Mesendoderm (in vitro differentiated cells): ENCODE data around the gene SPSB1.

Experiments used
- DNase-seq: peaks from one replicate; pipeline ENCODE4 v3.0.0; 2013
- H2AK5ac ChIP-seq: 2 replicates; pipeline ENCODE4 v1.6.1; 2013; ENCODE audit warnings: low read length, inconsistent platforms
- H2BK120ac ChIP-seq: 2 replicates; pipeline ENCODE4 v1.6.1; 2013; ENCODE audit warnings: low read depth, mild to moderate bottlenecking, low read length, moderate library complexity, mixed read lengths
- H2BK15ac ChIP-seq: replicated peaks from 2 replicates; pipeline ENCODE4 v1.6.1; 2013; ENCODE audit warnings: low read depth, mild to moderate bottlenecking, moderate library complexity
- H2BK5ac ChIP-seq: 2 replicates; pipeline ENCODE4 v1.6.1; 2013; ENCODE audit warnings: low read length, inconsistent platforms
- H3K18ac ChIP-seq: 2 replicates; pipeline ENCODE4 v1.6.1; 2013; ENCODE audit warnings: mild to moderate bottlenecking, low read length, mixed read lengths
- H3K23ac ChIP-seq: one replicate; pipeline ENCODE4 v1.6.1; 2013; ENCODE audit warnings: low read length
- H3K27ac ChIP-seq: 2 replicates; pipeline ENCODE4 v1.5.1; 2013; ENCODE audit warnings: low read depth, mild to moderate bottlenecking, inconsistent platforms, low read length, moderate library complexity
- H3K27me3 ChIP-seq: 2 replicates; pipeline ENCODE4 v1.6.1; 2013; ENCODE audit warnings: low read length, control low read depth, mild to moderate bottlenecking, inconsistent platforms; ENCODE audit not compliant: insufficient read depth, poor library complexity
- H3K36me3 ChIP-seq: 2 replicates; pipeline ENCODE4 v1.6.1; 2013; ENCODE audit warnings: low read length, inconsistent platforms; ENCODE audit not compliant: control insufficient read depth, insufficient read depth
- H3K4ac ChIP-seq: one replicate; pipeline ENCODE4 v1.6.1; 2013; ENCODE audit warnings: low read depth, mild to moderate bottlenecking, low read length, moderate library complexity
- H3K4me1 ChIP-seq: 2 replicates; pipeline ENCODE4 v1.6.1; 2013; ENCODE audit warnings: low read depth, low read length, inconsistent platforms; ENCODE audit not compliant: control insufficient read depth
- H3K4me2 ChIP-seq: 2 replicates; pipeline ENCODE4 v1.6.1; 2013; ENCODE audit warnings: low read length
- H3K4me3 ChIP-seq: 2 replicates; pipeline ENCODE4 v1.5.1; 2013; ENCODE audit warnings: mild to moderate bottlenecking, low read length
- H3K56ac ChIP-seq: one replicate; pipeline ENCODE4 v1.6.1; 2013; ENCODE audit warnings: low read length
- H3K79me1 ChIP-seq: 2 replicates; pipeline ENCODE4 v1.6.1; 2013; ENCODE audit warnings: low read length, inconsistent platforms
- H3K79me2 ChIP-seq: 2 replicates; pipeline ENCODE4 v1.6.1; 2013; ENCODE audit warnings: mild to moderate bottlenecking, low read length; ENCODE audit not compliant: control insufficient read depth, insufficient read depth
- H3K9ac ChIP-seq: 2 replicates; pipeline ENCODE4 v1.6.1; 2013; ENCODE audit warnings: low read length, inconsistent platforms
- H4K5ac ChIP-seq: one replicate; pipeline ENCODE4 v1.6.1; 2013; ENCODE audit warnings: low read length
- H4K8ac ChIP-seq: one replicate; pipeline ENCODE4 v1.6.1; 2013; ENCODE audit warnings: low read depth, mild to moderate bottlenecking, control low read depth, low read length, moderate library complexity
- WGBS: extraction: QIAGEN DNeasy Blood & Tissue Kit; methylation state at CpG from one replicate; pipeline ENCODE4 v1.1.7; 2013; ENCODE audit warnings: low lambda C conversion rate, missing lambda C conversion rate; ENCODE audit not compliant: insufficient coverage; ENCODE audit errors: extremely low coverage; 5-methylcytosine and 5-hydroxymethylcytosine counted together

SPSB1 gene

GRCh38 chr1:9373619-9374018 lies 80.9 kb downstream of the SPSB1 start:
- Histone ChIP-seq H3K4ac (no peak overlapping the region), H3K9ac (no peak overlapping the region), H3K4me3 (no peak overlapping the region), H4K8ac (no peak overlapping the region), H4K5ac (no peak overlapping the region), H2BK15ac (no peak overlapping the region), H2BK5ac (no peak overlapping the region), H2BK120ac (no peak overlapping the region), H3K36me3 (no peaks in the 10 kb centered on the region), H3K79me1 (no peaks in the 10 kb centered on the region), H3K79me2 (no peaks in the 10 kb centered on the region), H3K27me3 (no peaks in the 10 kb centered on the region), H3K18ac (peak overlapping the region; percentile 10), H3K4me1 (peaks cover 7% of the 10 kb centered on the region), H3K27ac (no peak overlapping the region), H2AK5ac (no peak overlapping the region), H3K23ac (no peak overlapping the region), H3K4me2 (no peak overlapping the region), H3K56ac (no peak overlapping the region)
- peak; percentile 32 for DNase-seq
- WGBS, result no CpG with 5 or more reads among the region's 4 CpGs

- H4K5ac ChIP-seq, result no peak overlapping the region
- H3K27ac ChIP-seq, result no peak overlapping the region
- H4K8ac ChIP-seq, result no peak overlapping the region
- peak overlapping the region; percentile 11 for H3K56ac ChIP-seq
- no peak overlapping the region for H2BK120ac ChIP-seq
- H3K4ac ChIP-seq, result no peak overlapping the region
- no peaks in the 10 kb centered on the region for H3K79me2 ChIP-seq
- H3K4me2 ChIP-seq, result no peak overlapping the region
- H3K79me1 ChIP-seq, result no peaks in the 10 kb centered on the region
- DNase-seq, result peak; percentile 96
- H3K9ac ChIP-seq, result no peak overlapping the region
- H3K27me3 ChIP-seq, result no peaks in the 10 kb centered on the region
- no peaks in the 10 kb centered on the region for H3K36me3 ChIP-seq
- H3K4me1 ChIP-seq, result peaks cover 7% of the 10 kb centered on the region
- no peak overlapping the region for H2AK5ac ChIP-seq
- H2BK15ac ChIP-seq, result no peak overlapping the region
- H3K4me3 ChIP-seq, result no peak overlapping the region
- H2BK5ac ChIP-seq, result no peak overlapping the region
- H3K18ac ChIP-seq, result no peak overlapping the region
- WGBS, result no CpG with 5 or more reads among the region's 7 CpGs
- H3K23ac ChIP-seq, result no peak overlapping the region
Measured at GRCh38 chr1:9374748-9375341, 82.2 kb downstream of the SPSB1 start.

GRCh38 chr1:9375912-9376311 lies 83.2 kb downstream of the SPSB1 start:
- H3K23ac ChIP-seq, result no peak overlapping the region
- no peaks in the 10 kb centered on the region for H3K27me3 ChIP-seq
- H3K79me2 ChIP-seq, result no peaks in the 10 kb centered on the region
- no peaks in the 10 kb centered on the region for H3K79me1 ChIP-seq
- no peak overlapping the region for H4K5ac ChIP-seq
- H3K36me3 ChIP-seq, result no peaks in the 10 kb centered on the region
- H2AK5ac ChIP-seq, result no peak overlapping the region
- H3K27ac ChIP-seq, result no peak overlapping the region
- WGBS, result no CpG with 5 or more reads among the region's 15 CpGs
- H4K8ac ChIP-seq, result no peak overlapping the region
- H2BK5ac ChIP-seq, result no peak overlapping the region
- H2BK15ac ChIP-seq, result no peak overlapping the region
- no peak overlapping the region for H3K4ac ChIP-seq
- H3K56ac ChIP-seq, result peak overlapping the region; percentile 35
- no peak for DNase-seq
- no peak overlapping the region for H3K4me2 ChIP-seq
- H3K4me3 ChIP-seq, result no peak overlapping the region
- H3K4me1 ChIP-seq, result peaks cover 7% of the 10 kb centered on the region
- no peak overlapping the region for H3K18ac ChIP-seq
- H2BK120ac ChIP-seq, result no peak overlapping the region
- H3K9ac ChIP-seq, result no peak overlapping the region

DNA sequence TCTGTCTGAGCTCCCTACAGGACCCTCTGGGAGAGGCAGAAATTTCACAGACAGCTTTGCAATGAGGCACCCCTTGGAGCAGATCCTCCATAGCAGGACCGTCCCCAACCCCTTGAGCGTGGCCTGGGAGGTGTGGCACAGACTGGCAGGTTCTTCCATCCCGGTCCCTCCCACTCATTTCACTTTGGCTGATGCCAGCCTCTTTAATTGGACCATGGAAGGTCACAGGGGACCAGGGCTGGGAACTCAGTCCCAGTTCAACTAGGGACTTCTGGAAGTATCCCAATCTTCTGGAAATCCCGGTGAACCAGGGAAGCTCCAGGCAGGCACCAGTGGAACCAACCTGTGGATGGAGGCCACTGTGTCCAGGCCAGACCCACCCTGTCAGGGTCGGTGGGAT lies 83.7 kb downstream of the SPSB1 start:
- Histone ChIP-seq H3K23ac (no peak overlapping the region), H3K36me3 (no peaks in the 10 kb centered on the region), H3K4me2 (no peak overlapping the region), H4K8ac (no peak overlapping the region), H3K9ac (no peak overlapping the region), H3K4me3 (no peak overlapping the region), H3K18ac (no peak overlapping the region), H3K79me2 (no peaks in the 10 kb centered on the region), H3K79me1 (no peaks in the 10 kb centered on the region), H4K5ac (no peak overlapping the region), H2BK5ac (no peak overlapping the region), H3K27ac (no peak overlapping the region), H3K4ac (no peak overlapping the region), H2AK5ac (no peak overlapping the region), H2BK15ac (no peak overlapping the region), H2BK120ac (no peak overlapping the region), H3K56ac (no peak overlapping the region), H3K27me3 (no peaks in the 10 kb centered on the region), H3K4me1 (peaks cover 7% of the 10 kb centered on the region)
- DNase-seq, result no peak
- WGBS, result no CpG with 5 or more reads among the region's 5 CpGs

DNA sequence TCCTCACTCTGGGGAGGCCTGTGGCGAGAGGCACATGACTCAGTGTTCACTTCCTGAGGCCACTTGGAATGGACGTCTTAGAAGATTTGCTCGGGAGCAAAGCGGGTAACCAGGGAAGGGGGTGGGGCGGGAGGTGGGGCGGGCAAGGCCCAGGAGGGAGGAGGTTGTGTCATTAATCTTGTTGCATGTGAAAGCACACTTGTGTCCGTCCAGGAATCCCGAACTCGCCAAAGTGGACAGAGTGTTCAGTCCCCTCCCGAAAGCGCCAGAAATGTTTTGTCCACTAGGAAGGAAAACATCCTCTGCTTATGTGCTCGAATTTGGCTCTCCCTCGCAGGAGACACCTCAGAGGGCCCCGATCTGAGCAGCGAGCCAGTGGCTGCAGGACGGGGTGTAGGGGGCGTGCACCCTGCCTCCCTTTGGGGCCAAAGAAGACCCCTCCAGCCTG lies 84.2 kb downstream of the SPSB1 start:
- no peak overlapping the region for H2BK15ac ChIP-seq
- H2BK5ac ChIP-seq, result no peak overlapping the region
- H3K56ac ChIP-seq, result no peak overlapping the region
- no peak overlapping the region for H2AK5ac ChIP-seq
- peak overlapping the region; percentile 7 for H3K18ac ChIP-seq
- H3K4me3 ChIP-seq, result no peak overlapping the region
- H3K36me3 ChIP-seq, result no peaks in the 10 kb centered on the region
- no peak overlapping the region for H3K9ac ChIP-seq
- no peak overlapping the region for H3K4ac ChIP-seq
- H3K4me1 ChIP-seq, result peaks cover 7% of the 10 kb centered on the region
- no peak overlapping the region for H4K5ac ChIP-seq
- no peaks in the 10 kb centered on the region for H3K79me1 ChIP-seq
- DNase-seq, result no peak
- no CpG with 5 or more reads among the region's 17 CpGs for WGBS
- no peak overlapping the region for H3K23ac ChIP-seq
- H3K27me3 ChIP-seq, result no peaks in the 10 kb centered on the region
- H4K8ac ChIP-seq, result no peak overlapping the region
- no peak overlapping the region for H3K27ac ChIP-seq
- H2BK120ac ChIP-seq, result no peak overlapping the region
- no peaks in the 10 kb centered on the region for H3K79me2 ChIP-seq
- H3K4me2 ChIP-seq, result no peak overlapping the region

DNA sequence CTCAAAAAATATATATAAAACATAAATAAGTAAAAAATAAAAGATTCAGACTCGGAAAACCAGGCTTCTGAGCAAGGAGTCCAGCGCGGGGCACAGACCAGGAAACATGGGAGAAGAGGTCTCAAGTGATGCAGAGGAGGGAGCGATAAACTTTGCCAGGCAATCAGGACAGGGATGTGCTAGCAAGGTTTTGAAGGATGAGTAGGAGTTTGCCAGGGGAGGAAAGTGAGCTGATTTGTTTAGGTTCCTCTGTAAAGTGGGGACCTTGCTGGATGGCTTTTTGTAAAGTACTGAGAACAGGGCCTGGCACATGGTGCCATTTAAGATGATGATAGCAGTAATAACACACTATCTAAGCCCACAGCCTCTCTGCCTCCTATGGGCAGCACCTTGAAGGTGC lies 86.1 kb downstream of the SPSB1 start:
- H2BK15ac ChIP-seq, result no peak overlapping the region
- no peak overlapping the region for H3K9ac ChIP-seq
- peaks cover 7% of the 10 kb centered on the region for H3K4me1 ChIP-seq
- H3K4me2 ChIP-seq, result no peak overlapping the region
- no peak overlapping the region for H3K18ac ChIP-seq
- no peak overlapping the region for H3K4me3 ChIP-seq
- no peak overlapping the region for H3K56ac ChIP-seq
- H4K8ac ChIP-seq, result no peak overlapping the region
- H3K23ac ChIP-seq, result no peak overlapping the region
- H3K79me2 ChIP-seq, result no peaks in the 10 kb centered on the region
- DNase-seq, result no peak
- H2BK5ac ChIP-seq, result no peak overlapping the region
- H3K79me1 ChIP-seq, result no peaks in the 10 kb centered on the region
- no peak overlapping the region for H3K27ac ChIP-seq
- no peak overlapping the region for H2BK120ac ChIP-seq
- no peaks in the 10 kb centered on the region for H3K27me3 ChIP-seq
- no peak overlapping the region for H3K4ac ChIP-seq
- no peak overlapping the region for H2AK5ac ChIP-seq
- WGBS, result no CpG with 5 or more reads among the region's 4 CpGs
- H4K5ac ChIP-seq, result no peak overlapping the region
- no peaks in the 10 kb centered on the region for H3K36me3 ChIP-seq
